Naive B cell (primary cell): Measurements from ENCODE around the gene ENPP7. TPM values are rescaled to one million over a fixed set of nuclear protein-coding genes. Genes with fewer than 3 reads are reported as not detected.
"Not testable (repeated sequence)": the region's sequence is repeated elsewhere in the genome, so short reads cannot be mapped to it uniquely, and the experiment has no call there.

ENCODE experiments used
- ATAC-seq, 2 donors: fragments of 150-1000 bp; cut with Tn5 transposase; 2 replicates each; pipeline ENCODE4 v1.10.0; 2021; ENCODE audit warnings: low read depth in 2 of 2, mild to moderate bottlenecking in 2 of 2, moderate library complexity in 2 of 2
- DNase-seq: peaks from one replicate; pipeline ENCODE4 v3.0.0; 2022
- H3K27ac Mint-ChIP-seq, 6 donors: one replicate each; pipeline ENCODE4 v1.8.0; 2020 to 2022; ENCODE audit warnings: mild to moderate bottlenecking in 6 of 6, mixed read lengths in 6 of 6, moderate library complexity in 5 of 6, inconsistent platforms in 2 of 6
- H3K27me3 Mint-ChIP-seq, 3 donors: one replicate each; pipeline ENCODE4 v1.8.0; 2021 to 2022; ENCODE audit warnings: mixed read lengths in 3 of 3, mild to moderate bottlenecking in 1 of 3
- H3K36me3 Mint-ChIP-seq, 2 donors: one replicate each; pipeline ENCODE4 v1.8.0; 2020 to 2022; ENCODE audit warnings: mixed read lengths in 2 of 2, inconsistent platforms in 1 of 2, mild to moderate bottlenecking in 1 of 2
- H3K4me1 Mint-ChIP-seq, 3 donors: one replicate each; pipeline ENCODE4 v1.8.0; 2020 to 2022; ENCODE audit warnings: mixed read lengths in 3 of 3, inconsistent platforms in 1 of 3, mild to moderate bottlenecking in 1 of 3, moderate library complexity in 1 of 3
- H3K4me3 Mint-ChIP-seq, 8 donors: one replicate each; pipeline ENCODE4 v1.8.0; 2020 to 2022; ENCODE audit warnings: mild to moderate bottlenecking in 8 of 8, mixed read lengths in 8 of 8, moderate library complexity in 8 of 8, inconsistent platforms in 2 of 8
- H3K9me3 Mint-ChIP-seq, 7 donors: one replicate each; pipeline ENCODE4 v1.8.0; 2020 to 2022; ENCODE audit warnings: mixed read lengths in 7 of 7, mild to moderate bottlenecking in 5 of 7, inconsistent platforms in 2 of 7, moderate library complexity in 1 of 7
- polyA plus RNA-seq, 6 donors: library from polyadenylated mRNA; unstranded; fragments of 300-500 nt; fragmentation: Illumina TruSeq; gene quantifications; one replicate each; pipeline ENCODE4 v1.2.3, GENCODE V29; 2021; ENCODE audit warnings: low read depth in 6 of 6

The ENPP7 gene
- polyA plus RNA-seq, 6 donors from 2014 or later = 0.13 to 0.32 (median 0.19) TPM; not detected in 3

- peaks cover 38 to 75% (median 69%) of the 10 kb centered on the region in 3 donors for H3K27me3 Mint-ChIP-seq
- not testable (repeated sequence) for H3K4me3 Mint-ChIP-seq, H3K4me1 Mint-ChIP-seq, H3K9me3 Mint-ChIP-seq, H3K36me3 Mint-ChIP-seq, ATAC-seq, H3K27ac Mint-ChIP-seq, DNase-seq
These were observed 42.0 kb downstream of the ENPP7 start for GRCh38 chr17:79772726-79773125.

- peak overlapping the region in 1 of 8 donors; percentile 22 for H3K4me3 Mint-ChIP-seq
- H3K9me3 Mint-ChIP-seq = no peaks in the 10 kb centered on the region
- no peaks in the 10 kb centered on the region for H3K36me3 Mint-ChIP-seq
- ATAC-seq (no peak), DNase-seq (no peak)
- H3K4me1 Mint-ChIP-seq = peaks cover 7 to 16% (median 14%) of the 10 kb centered on the region in 3 donors
- no peak overlapping the region for H3K27ac Mint-ChIP-seq
- peaks cover 43 to 67% (median 66%) of the 10 kb centered on the region in 3 donors for H3K27me3 Mint-ChIP-seq
These were observed 43.8 kb downstream of the ENPP7 start for GRCh38 chr17:79774561-79774975.

GRCh38 chr17:79775632-79776031, 44.9 kb downstream of the ENPP7 start:
- H3K4me3 Mint-ChIP-seq = peak overlapping the region in 2 of 8 donors; percentile 3 to 29
- no peaks in the 10 kb centered on the region for H3K36me3 Mint-ChIP-seq
- no peak overlapping the region for H3K27ac Mint-ChIP-seq
- no peak for DNase-seq
- peaks cover 46 to 68% (median 68%) of the 10 kb centered on the region in 3 donors for H3K27me3 Mint-ChIP-seq
- ATAC-seq = no peak
- peaks cover 7 to 16% (median 14%) of the 10 kb centered on the region in 3 donors for H3K4me1 Mint-ChIP-seq
- H3K9me3 Mint-ChIP-seq = no peaks in the 10 kb centered on the region

DNA sequence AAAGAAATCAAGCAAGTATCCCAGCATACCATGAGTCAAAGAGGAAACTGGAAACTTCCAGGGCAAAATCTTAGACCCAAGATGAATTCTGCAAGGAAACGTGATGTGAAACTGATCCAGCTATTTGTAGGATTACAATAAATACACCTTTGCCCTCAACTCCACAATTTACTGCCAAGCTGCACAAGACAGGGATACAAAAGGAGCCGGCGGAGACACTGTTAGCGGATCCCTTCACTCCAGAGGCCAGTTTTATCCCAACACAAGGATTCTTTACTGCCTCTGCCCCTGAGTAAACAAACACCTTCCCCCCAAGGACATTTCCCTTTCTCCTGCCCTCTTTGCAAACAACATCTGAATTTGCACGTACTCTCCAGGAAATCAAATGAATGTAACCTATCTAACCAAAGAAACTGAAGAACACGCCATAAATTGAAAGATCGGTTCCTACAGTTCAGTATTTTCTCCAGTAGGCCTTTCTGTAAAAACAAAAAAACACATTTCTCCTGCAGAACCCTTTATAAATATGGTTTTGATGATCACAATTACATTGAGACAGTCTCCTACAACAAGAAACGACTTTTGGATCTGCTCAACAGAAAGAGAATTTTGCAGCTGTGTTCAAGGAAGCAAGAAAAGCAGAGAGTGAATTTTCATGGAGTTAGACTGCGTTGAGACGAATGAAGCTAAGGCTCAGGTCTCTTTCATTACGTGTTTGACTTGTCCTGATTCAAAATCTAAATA, 45.8 kb downstream of the ENPP7 start:
- Mint-ChIP-seq H3K36me3 (no peaks in the 10 kb centered on the region), H3K27ac (no peak overlapping the region), H3K9me3 (no peaks in the 10 kb centered on the region), H3K4me3 (peak overlapping the region; percentile 56 to 86 (median 76)), H3K4me1 (peaks cover 11 to 22% (median 17%) of the 10 kb centered on the region in 3 donors), H3K27me3 (peaks cover 55 to 77% (median 71%) of the 10 kb centered on the region in 3 donors)
- ATAC-seq = no peak
- DNase-seq = no peak

DNA sequence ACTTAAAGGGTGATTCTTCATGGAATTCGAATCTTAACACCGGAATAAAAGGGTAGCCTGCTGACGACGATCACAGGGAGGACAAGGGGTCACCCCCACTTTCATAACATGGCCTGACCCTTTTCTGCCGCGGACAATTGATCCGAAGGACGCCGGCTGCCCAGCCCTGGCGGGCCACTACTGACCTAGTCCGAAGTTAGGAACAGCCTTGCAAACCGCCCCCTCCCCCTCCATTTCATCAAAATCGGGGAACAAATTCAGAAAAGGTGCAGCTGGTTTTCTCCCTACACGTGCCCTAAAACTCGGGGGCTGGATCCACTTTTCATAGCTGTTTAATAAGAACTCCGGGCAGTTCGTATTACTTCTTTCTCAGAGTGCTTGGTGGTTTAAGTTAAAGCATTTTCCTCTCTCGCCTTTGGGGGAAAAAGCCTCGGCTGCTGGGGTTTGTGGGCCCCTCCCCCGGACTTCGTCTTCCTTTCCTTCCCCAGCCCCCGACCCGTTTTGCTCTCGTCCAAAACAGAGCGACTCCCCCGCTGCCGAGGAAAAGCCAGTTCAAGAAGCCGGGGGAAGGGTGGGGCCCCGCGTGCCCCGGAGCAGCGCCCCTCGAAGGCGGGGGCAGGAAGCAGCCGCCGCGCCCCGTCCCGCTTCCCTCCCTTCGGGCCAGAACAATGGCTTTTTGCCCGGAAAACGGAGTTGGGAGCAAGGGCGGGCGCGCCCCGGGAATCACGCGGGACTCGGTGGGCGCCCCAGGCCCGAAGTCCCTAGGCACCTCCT, 46.6 kb downstream of the ENPP7 start:
- Mint-ChIP-seq H3K9me3 (no peaks in the 10 kb centered on the region), H3K27me3 (peaks cover 61 to 85% (median 73%) of the 10 kb centered on the region in 3 donors), H3K4me1 (peaks cover 16 to 25% (median 23%) of the 10 kb centered on the region in 3 donors), H3K27ac (no peak overlapping the region), H3K4me3 (peak overlapping the region; percentile 56 to 86 (median 79)), H3K36me3 (no peaks in the 10 kb centered on the region)
- DNase-seq = no peak
- ATAC-seq = peak; percentile 29 to 43

GRCh38 chr17:79777894-79778503, 47.3 kb downstream of the ENPP7 start, which contains the start of gene CBX2:
TSS of gene CBX2 (plus strand) at chr17:79778148. CDS start at chr17:79778236, 88 bp downstream.
- H3K4me3 Mint-ChIP-seq = peak within 1 kb of the TSS; percentile 86 to 93 (median 91)
- H3K27me3 Mint-ChIP-seq = peaks cover 68 to 86% (median 75%) of the 10 kb centered on the region in 3 donors
- ATAC-seq = peak; percentile 78 to 88
- no peaks in the 10 kb centered on the region for H3K36me3 Mint-ChIP-seq
- peak; percentile 78 for DNase-seq
- H3K27ac Mint-ChIP-seq = peak within 1 kb of the TSS in 5 of 6 donors; percentile 18 to 88 (median 83)
- peaks cover 19 to 29% (median 23%) of the 10 kb centered on the region in 3 donors for H3K4me1 Mint-ChIP-seq
- H3K9me3 Mint-ChIP-seq = no peaks in the 10 kb centered on the region

DNA sequence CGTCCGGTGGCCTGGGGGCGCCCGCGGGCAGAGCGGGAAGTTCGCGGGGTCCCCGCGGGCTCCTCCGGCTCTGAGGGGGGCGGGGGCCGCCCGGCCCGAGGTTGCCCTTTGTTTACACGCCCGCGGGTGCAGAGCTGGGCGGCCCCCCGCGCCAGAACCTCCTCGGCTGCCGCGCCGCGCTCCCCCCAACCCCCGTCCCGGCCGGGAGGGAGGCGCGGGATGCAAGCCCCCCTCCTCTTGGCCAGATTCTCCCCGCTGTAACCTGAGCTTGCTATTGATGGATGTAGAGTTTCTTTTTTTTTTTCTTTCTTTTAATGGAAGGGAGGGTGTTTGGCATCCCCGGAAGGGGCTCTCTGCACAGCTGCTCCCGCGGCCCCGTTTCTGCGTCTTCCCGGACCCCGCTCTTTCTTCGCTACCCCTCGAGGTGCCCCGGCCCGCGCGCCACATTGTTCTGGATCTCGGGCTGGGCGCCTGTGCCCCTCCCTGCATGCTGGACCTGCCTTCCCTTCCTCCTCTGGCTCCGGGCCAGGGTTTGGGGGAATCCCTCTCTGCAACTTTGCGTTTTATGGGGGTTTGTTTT, 47.9 kb downstream of the ENPP7 start:
- Mint-ChIP-seq H3K4me1 (peaks cover 19 to 29% (median 23%) of the 10 kb centered on the region in 3 donors), H3K36me3 (no peaks in the 10 kb centered on the region), H3K27ac (peak overlapping the region in 5 of 6 donors; percentile 18 to 88 (median 83)), H3K27me3 (peaks cover 69 to 86% (median 72%) of the 10 kb centered on the region in 3 donors), H3K4me3 (peak overlapping the region; percentile 86 to 93 (median 91)), H3K9me3 (no peaks in the 10 kb centered on the region)
- DNase-seq (no peak), ATAC-seq (peak; percentile 10 to 12)

- Mint-ChIP-seq H3K9me3 (no peaks in the 10 kb centered on the region), H3K27ac (peak overlapping the region in 2 of 6 donors; percentile 83 to 88)
These were observed 48.4 kb downstream of the ENPP7 start for GRCh38 chr17:79779084-79779529.

GRCh38 chr17:79779661-79780365, 49.1 kb downstream of the ENPP7 start:
- ATAC-seq = no peak
- no peaks in the 10 kb centered on the region for H3K9me3 Mint-ChIP-seq
- H3K27me3 Mint-ChIP-seq = peaks cover 59 to 78% (median 62%) of the 10 kb centered on the region in 3 donors
- peak overlapping the region; percentile 19 to 93 (median 91) for H3K4me3 Mint-ChIP-seq
- peak overlapping the region in 2 of 6 donors; percentile 60 to 72 for H3K27ac Mint-ChIP-seq
- no peaks in the 10 kb centered on the region for H3K36me3 Mint-ChIP-seq
- H3K4me1 Mint-ChIP-seq = peaks cover 19 to 29% (median 23%) of the 10 kb centered on the region in 3 donors
- DNase-seq = no peak

More at GRCh38 chr17:79779084-79779529, 48.4 kb downstream of the ENPP7 start:
- peak overlapping the region; percentile 86 to 93 (median 91) for H3K4me3 Mint-ChIP-seq
- H3K4me1 Mint-ChIP-seq = peaks cover 19 to 29% (median 23%) of the 10 kb centered on the region in 3 donors
- DNase-seq (no peak), ATAC-seq (no peak)
- peaks cover 65 to 85% (median 69%) of the 10 kb centered on the region in 3 donors for H3K27me3 Mint-ChIP-seq
- no peaks in the 10 kb centered on the region for H3K36me3 Mint-ChIP-seq

GRCh38 chr17:79781012-79781650, 50.4 kb downstream of the ENPP7 start:
- ATAC-seq (no peak), DNase-seq (no peak)
- H3K4me1 Mint-ChIP-seq = peaks cover 19 to 29% (median 23%) of the 10 kb centered on the region in 3 donors
- H3K9me3 Mint-ChIP-seq = no peaks in the 10 kb centered on the region
- H3K27me3 Mint-ChIP-seq = peaks cover 52 to 79% (median 65%) of the 10 kb centered on the region in 3 donors
- no peaks in the 10 kb centered on the region for H3K36me3 Mint-ChIP-seq
- H3K4me3 Mint-ChIP-seq = peak overlapping the region in 3 of 8 donors; percentile 0 to 86 (median 69)
- no peak overlapping the region for H3K27ac Mint-ChIP-seq

DNA sequence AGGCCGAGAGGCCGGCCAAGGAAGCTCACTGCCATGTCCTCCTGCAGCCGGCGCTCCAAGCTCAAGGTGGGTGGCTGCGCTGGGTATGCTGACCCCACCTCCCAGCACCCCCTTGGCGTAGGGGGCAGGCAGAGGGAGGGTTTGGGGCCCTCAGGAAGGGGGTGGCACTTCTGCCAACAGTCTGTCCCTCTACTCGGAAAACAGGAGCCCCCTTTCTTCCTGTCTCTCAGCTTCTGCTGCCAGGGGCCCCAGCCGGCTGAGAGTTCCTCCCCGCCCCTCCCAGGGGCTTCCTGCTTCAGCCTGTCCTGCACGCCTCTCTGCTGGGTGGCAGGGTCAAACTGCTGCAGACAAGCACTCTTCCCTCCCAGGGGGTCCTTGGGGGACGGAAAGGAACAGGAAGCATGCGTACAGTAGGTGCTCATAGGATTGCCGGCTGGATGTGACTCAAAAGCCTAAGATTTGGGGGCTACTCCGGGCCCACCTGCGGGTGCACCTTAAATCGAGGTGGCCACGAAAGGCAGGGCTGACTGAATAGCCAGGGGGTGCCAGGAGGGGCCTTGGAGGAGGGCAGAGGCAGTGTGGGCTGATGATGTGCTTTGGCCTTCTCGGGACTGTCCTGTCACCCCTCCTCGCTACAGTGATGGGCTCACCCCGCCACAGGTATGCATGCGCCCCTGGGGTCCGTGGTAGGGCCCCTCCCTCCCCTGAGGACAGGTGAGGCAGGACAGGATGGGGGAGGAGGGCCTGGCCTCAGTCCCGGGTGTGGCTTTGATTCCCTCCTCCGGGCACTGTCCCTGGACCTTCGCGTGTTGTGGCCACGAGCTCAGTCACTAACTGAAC, 51.2 kb downstream of the ENPP7 start:
- Mint-ChIP-seq H3K36me3 (no peaks in the 10 kb centered on the region), H3K27me3 (peaks cover 49 to 79% (median 66%) of the 10 kb centered on the region in 3 donors), H3K4me3 (no peak overlapping the region)

More for the DNA sequence above, 51.2 kb downstream of the ENPP7 start:
- Mint-ChIP-seq H3K27ac (peak overlapping the region in 1 of 6 donors; percentile 74), H3K9me3 (no peaks in the 10 kb centered on the region), H3K4me1 (peaks cover 16 to 26% (median 19%) of the 10 kb centered on the region in 3 donors)
- no peak for ATAC-seq
- no peak for DNase-seq
